BE2C (cell line): ENCODE data around the gene KCTD14.
A peak's percentile ranks its signal among the peaks of the same experiment; 100 is the strongest.

Source experiments
- DNase-seq: peaks from one replicate; pipeline ENCODE4 v3.0.0-alpha.2; 2020
- H3K27me3 ChIP-seq: fragments of 250-450 bp; sonication (Bioruptor Pico); 2 replicates; pipeline ENCODE4 v1.5.1; 2020; ENCODE audit warnings: mild to moderate bottlenecking
- H3K36me3 ChIP-seq: fragments of 250-450 bp; sonication (Bioruptor Pico); 2 replicates; pipeline ENCODE4 v1.5.1; 2020; ENCODE audit warnings: mild to moderate bottlenecking
- H3K4me1 ChIP-seq: fragments of 250-450 bp; sonication (Bioruptor Pico); 2 replicates; pipeline ENCODE4 v1.5.1; 2020
- H3K4me3 ChIP-seq: 2 replicates; pipeline ENCODE4 v1.5.1; 2011; ENCODE audit warnings: low read depth, low read length
- H3K9me3 ChIP-seq: fragments of 250-450 bp; sonication (Bioruptor Pico); 2 replicates; pipeline ENCODE4 v1.5.1; 2020
- CTCF ChIP-seq: IDR thresholded peaks from 2 replicates; pipeline ENCODE4 v1.5.1; 2012; ENCODE audit warnings: mild to moderate bottlenecking, low read depth, low read length

The KCTD14 gene

DNA sequence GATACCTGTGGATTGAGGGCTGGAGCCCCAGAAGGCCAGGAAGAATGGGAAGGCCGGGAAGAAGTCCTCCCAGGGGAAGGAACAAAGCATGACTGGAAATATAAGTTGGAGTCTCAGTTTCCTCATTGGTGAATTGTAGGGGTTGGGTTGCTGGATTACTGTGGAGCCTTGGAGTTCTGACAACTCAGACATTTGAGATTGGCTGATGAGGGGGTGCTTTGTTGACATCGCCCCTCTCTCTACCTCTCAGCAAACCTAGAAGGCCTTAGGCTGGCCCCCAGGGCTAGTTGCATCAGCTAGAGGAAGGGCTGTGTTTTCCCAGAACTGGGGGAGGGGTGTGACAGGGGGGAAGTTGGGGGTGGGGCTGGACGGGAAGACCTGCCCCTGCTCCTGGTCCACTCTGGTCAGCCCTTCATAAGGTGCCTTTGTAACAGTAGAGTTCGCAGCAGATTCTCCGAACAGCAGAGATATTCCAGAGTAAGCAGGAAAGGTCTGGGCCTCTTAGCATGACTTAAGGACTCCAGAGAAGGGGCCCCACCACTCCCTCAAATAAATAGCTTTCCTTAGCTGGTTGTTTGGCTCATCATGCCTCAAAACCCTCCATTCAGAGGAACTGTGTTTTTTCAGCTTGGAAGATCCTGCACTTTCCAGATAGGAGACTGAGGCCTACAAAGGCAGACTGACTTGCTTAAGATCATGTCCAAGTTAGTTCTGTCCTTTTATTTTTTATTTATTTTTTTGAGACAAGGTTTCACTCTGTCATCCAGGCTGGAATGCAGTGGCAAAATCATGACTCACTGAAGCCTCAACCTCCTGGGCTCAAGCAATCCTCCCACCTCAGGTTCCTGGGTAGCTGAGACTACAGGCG lies 28.1 kb upstream of the KCTD14 start:
- H3K4me1 ChIP-seq: no peaks in the 10 kb centered on the region
- H3K9me3 ChIP-seq: no peaks in the 10 kb centered on the region
- no peak overlapping the region for H3K4me3 ChIP-seq

GRCh38 chr11:78049348-78049747 lies 26.3 kb upstream of the KCTD14 start:
- Histone ChIP-seq H3K27me3 (no peaks in the 10 kb centered on the region), H3K4me1 (no peaks in the 10 kb centered on the region), H3K4me3 (no peak overlapping the region), H3K9me3 (no peaks in the 10 kb centered on the region), H3K36me3 (no peaks in the 10 kb centered on the region)
- no peak for DNase-seq
- TF ChIP-seq CTCF: no peak

More for the DNA sequence above, 28.1 kb upstream of the KCTD14 start:
- no peak for DNase-seq
- Histone ChIP-seq H3K27me3 (no peaks in the 10 kb centered on the region), H3K36me3 (no peaks in the 10 kb centered on the region)
- TF ChIP-seq CTCF: no peak

DNA sequence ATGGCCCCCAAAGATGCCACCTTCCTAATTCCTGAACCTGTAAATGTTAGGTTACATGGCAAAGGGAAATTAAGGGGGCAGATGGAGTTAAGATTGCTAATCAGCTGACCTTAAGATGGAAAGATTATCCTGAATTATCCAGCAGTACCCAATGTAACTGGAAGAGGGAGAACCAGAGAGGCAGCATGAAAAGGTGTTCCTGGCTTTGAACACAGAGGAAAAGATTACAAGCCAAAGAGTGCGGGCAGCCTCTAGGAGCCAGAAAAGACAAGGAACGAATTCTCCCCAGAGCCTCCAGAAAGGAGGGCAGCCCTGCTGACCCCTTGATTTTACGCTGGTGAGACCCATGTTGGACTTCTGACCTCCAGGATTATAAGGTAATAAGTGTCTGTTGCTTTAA lies 25.5 kb upstream of the KCTD14 start:
- Histone ChIP-seq H3K36me3 (no peaks in the 10 kb centered on the region), H3K27me3 (no peaks in the 10 kb centered on the region), H3K9me3 (no peaks in the 10 kb centered on the region), H3K4me3 (no peak overlapping the region), H3K4me1 (no peaks in the 10 kb centered on the region)
- no peak for DNase-seq
- TF ChIP-seq CTCF: no peak

DNA sequence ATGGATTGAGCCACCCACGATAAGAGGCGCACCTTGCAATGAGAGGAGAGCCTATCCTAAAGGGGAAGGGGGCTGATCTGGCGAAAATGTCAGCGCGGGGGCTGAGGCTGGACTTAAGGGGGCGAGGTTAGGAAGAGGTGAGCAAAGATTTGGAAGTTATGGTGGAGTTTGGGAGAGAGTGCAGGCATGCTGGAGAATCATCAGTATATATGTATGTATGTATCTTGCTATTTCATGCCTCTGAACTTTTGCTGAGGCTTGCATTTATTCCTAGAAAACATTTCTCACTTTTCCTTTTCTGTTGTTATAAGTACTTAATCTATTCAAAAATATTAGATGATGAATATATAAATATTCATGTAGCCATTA lies 23.4 kb upstream of the KCTD14 start:
- H3K4me3 ChIP-seq: peak overlapping the region; percentile 59
- TF ChIP-seq CTCF: no peak
- peaks cover 1% of the 10 kb centered on the region for H3K4me1 ChIP-seq
- no peak for DNase-seq
- no peaks in the 10 kb centered on the region for H3K27me3 ChIP-seq
- H3K36me3 ChIP-seq: no peaks in the 10 kb centered on the region
- no peaks in the 10 kb centered on the region for H3K9me3 ChIP-seq

DNA sequence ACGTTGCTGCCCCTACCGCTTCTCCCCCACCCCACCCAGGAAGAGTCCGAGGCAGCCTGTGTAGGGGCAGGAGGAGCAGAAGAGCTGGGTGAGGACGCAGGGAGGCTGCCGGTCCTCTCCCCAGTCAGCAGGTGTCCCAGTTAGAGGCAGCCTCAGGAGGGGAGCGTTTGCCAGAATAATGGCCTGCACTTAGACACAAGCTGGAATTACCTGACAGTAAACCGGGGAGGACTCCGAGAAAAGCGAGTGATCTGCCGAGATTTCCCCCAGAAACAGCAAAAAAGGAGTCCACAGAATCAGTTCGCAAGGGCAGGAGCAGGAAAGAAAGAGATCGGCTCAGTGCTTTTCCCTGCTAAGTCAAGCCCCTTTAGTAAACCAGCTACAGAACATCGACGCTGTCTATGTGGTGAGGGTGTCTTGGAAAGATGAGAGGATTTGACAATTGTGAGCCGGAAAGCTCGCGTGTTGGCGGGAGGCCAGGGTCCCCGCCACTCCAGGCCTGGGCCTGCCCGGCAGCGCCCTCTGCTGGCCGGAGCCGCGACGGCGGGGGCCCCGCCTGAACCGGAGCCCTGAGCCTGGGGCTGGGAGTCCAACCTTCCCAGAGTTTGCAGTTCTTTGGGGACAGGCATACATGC lies 22.9 kb upstream of the KCTD14 start:
- Histone ChIP-seq H3K4me1 (peaks cover 6% of the 10 kb centered on the region), H3K4me3 (peak overlapping the region; percentile 59), H3K36me3 (no peaks in the 10 kb centered on the region), H3K9me3 (peaks cover 2% of the 10 kb centered on the region), H3K27me3 (no peaks in the 10 kb centered on the region)
- TF ChIP-seq CTCF: peak; percentile 98
- DNase-seq: peak; percentile 93

DNA sequence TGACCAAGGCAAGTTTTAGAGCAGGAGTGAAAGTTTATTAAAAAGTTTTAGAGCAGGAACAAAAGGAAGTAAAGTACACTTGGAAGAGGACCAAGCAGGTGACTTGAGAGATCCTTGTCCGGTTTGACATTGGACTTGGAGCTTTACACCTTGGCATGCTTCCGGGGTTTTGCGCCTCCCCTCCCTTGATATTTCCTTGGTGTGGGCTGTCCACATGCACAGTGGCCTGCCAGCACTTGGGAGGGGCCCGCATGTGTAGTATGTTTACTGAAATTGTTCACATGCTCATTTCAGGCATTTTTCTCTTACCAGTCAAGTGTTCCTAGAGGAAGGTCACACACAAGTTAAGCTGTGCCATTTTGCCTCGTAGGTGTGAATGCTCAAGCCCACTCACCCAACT lies 21.6 kb upstream of the KCTD14 start:
- Histone ChIP-seq H3K4me1 (peaks cover 19% of the 10 kb centered on the region), H3K4me3 (no peak overlapping the region), H3K27me3 (no peaks in the 10 kb centered on the region), H3K36me3 (no peaks in the 10 kb centered on the region), H3K9me3 (peaks cover 4% of the 10 kb centered on the region)
- no peak for TF ChIP-seq CTCF
- DNase-seq: no peak
